ENCODE results near the gene LPIN1.
"Not testable (repeated sequence)": the region's sequence is repeated elsewhere in the genome, so short reads cannot be mapped to it uniquely, and the experiment has no call there.

The LPIN1 gene

DNA sequence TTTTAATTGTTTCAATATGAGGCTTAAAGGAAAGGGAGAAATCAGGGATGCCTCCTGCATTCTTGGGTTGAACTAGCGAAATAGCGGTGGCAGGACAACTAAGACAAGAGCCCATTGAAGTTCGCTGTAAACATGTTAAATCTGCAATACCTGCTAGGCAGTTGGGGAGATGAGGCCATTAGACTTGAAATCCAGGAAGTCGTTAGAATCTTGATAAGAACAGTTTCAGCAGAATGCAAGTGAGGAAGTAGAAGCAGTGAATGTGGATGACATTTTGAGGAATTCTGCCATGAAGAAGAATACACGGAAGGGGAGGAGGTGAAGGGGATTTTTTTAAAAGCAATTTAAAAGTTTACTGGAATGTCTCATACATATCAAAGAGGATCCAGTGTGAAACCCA, 109.7 kb downstream of the LPIN1 start:
- TF ChIP-seq, protein P1, sequence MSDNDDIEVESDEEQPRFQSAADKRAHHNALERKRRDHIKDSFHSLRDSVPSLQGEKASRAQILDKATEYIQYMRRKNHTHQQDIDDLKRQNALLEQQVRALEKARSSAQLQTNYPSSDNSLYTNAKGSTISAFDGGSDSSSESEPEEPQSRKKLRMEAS (IDR thresholded peaks at IDR 0.05; ENCODE audit: low read depth, low read length) = no peak
- peak; percentile 36 for DNase-seq (ENCODE audit: low read depth)
- no peak overlapping the region for H3K4me3 ChIP-seq (ENCODE audit: low read depth, low read length)

DNA sequence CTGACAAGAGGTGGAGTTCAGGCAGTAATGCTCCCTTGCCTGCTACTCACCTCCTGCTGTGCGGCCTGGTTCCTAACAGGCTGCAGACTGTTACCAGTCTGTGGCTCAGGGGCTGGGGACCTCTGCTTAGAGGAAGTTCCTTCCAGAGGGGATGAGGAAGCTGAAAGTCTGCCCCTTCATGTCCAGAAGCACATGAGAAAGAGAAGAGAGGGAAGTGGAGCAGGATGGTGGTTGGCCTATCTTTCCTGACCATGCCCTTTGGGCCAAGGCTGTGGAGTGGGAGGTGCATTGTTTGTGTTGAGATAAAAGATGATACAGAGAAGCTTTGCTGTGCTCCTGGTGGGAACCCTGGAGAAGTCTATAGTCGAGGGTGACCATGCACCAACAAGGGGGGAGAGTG, 112.5 kb downstream of the LPIN1 start:
- TF ChIP-seq MYC (IDR thresholded peaks at IDR 0.05; ENCODE audit: low read depth, low read length) = no peak
- TF ChIP-seq, protein P1 (IDR thresholded peaks at IDR 0.05; ENCODE audit: low read depth, low read length) = no peak
- TF ChIP-seq POLR2A (IDR thresholded peaks at IDR 0.05; ENCODE audit: extremely low read depth, insufficient read length) = no peak
- TF ChIP-seq, protein P2, sequence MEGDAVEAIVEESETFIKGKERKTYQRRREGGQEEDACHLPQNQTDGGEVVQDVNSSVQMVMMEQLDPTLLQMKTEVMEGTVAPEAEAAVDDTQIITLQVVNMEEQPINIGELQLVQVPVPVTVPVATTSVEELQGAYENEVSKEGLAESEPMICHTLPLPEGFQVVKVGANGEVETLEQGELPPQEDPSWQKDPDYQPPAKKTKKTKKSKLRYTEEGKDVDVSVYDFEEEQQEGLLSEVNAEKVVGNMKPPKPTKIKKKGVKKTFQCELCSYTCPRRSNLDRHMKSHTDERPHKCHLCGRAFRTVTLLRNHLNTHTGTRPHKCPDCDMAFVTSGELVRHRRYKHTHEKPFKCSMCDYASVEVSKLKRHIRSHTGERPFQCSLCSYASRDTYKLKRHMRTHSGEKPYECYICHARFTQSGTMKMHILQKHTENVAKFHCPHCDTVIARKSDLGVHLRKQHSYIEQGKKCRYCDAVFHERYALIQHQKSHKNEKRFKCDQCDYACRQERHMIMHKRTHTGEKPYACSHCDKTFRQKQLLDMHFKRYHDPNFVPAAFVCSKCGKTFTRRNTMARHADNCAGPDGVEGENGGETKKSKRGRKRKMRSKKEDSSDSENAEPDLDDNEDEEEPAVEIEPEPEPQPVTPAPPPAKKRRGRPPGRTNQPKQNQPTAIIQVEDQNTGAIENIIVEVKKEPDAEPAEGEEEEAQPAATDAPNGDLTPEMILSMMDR (IDR thresholded peaks at IDR 0.05; ENCODE audit: low read depth, low read length) = no peak
- peak; percentile 74 for DNase-seq (ENCODE audit: low read depth)
- H3K4me3 ChIP-seq (ENCODE audit: low read depth, low read length) = no peak overlapping the region

DNA sequence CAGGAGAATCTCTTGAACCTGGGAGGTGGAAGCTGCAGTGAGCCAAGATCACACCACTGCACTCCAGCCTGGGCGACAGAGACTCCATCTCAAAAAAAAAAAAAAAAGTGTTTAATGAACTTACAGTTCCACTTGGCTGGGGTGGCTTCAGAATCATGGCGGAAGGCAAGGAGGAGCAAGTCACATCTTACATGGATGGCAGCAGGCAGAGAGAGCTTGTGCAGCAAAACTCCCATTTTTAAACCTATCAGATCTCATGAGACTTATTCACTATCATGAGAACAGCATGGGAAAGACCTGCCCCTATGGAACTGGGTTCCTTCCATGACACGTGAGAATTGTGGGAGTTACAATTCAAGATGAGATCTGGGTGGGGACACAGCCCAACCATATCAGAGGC, 113.5 kb downstream of the LPIN1 start:
- not testable (repeated sequence) for DNase-seq (ENCODE audit: low read depth); H3K4me3 ChIP-seq (ENCODE audit: low read depth, low read length)

DNA sequence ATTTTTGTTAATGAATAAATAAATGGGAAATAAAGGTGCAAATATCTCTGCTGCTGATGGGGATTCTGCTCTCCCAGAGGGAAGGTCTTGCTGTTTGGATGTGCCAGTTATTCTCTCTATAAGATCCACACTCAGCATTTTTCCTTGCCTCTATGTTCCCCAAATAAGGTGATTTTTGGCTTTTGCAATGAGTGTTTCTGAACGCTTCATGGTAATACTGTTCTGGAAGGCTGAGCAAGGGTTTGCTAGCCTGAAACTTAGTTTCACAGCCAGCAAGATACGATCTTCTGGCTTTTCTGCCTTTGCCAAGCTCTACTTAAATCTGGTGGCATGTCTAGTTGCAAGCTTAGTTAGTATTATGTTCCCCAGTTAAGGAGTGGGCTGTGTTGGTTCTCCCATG, 114.6 kb downstream of the LPIN1 start:
- no peak for DNase-seq (ENCODE audit: low read depth)
- no peak for TF ChIP-seq POLR2A (IDR thresholded peaks at IDR 0.05; ENCODE audit: extremely low read depth, insufficient read length)
- TF ChIP-seq MYC (IDR thresholded peaks at IDR 0.05; ENCODE audit: low read depth, low read length) = no peak
- TF ChIP-seq, protein P2 (IDR thresholded peaks at IDR 0.05; ENCODE audit: low read depth, low read length) = no peak
- TF ChIP-seq, protein P1 (IDR thresholded peaks at IDR 0.05; ENCODE audit: low read depth, low read length) = no peak
- H3K4me3 ChIP-seq (ENCODE audit: low read depth, low read length) = no peak overlapping the region

DNA sequence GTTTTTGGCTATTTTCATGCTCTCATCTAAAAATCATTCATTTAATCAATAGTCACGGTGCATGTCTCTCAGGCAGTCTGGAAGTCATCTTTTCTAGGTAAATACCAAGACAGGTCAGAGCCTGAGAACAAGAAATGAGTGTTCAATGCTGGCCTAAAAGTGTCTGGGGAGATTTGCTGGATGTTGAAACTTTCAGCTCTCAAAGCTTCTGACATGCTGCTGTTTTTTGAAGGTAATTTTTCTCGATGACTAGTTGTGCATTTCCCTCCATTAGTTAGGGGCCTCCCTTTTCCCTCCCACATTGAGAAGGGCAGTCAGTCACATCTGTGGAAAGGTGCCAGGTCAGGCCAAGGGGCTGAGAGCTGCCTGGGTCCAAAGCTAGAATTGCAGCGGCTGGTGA, 115.6 kb downstream of the LPIN1 start:
- no peak for DNase-seq (ENCODE audit: low read depth)
- no peak for TF ChIP-seq POLR2A (IDR thresholded peaks at IDR 0.05; ENCODE audit: extremely low read depth, insufficient read length)
- TF ChIP-seq, protein P1 (IDR thresholded peaks at IDR 0.05; ENCODE audit: low read depth, low read length) = no peak
- TF ChIP-seq MYC (IDR thresholded peaks at IDR 0.05; ENCODE audit: low read depth, low read length) = no peak
- TF ChIP-seq, protein P2 (IDR thresholded peaks at IDR 0.05; ENCODE audit: low read depth, low read length) = no peak
- no peak overlapping the region for H3K4me3 ChIP-seq (ENCODE audit: low read depth, low read length)

DNA sequence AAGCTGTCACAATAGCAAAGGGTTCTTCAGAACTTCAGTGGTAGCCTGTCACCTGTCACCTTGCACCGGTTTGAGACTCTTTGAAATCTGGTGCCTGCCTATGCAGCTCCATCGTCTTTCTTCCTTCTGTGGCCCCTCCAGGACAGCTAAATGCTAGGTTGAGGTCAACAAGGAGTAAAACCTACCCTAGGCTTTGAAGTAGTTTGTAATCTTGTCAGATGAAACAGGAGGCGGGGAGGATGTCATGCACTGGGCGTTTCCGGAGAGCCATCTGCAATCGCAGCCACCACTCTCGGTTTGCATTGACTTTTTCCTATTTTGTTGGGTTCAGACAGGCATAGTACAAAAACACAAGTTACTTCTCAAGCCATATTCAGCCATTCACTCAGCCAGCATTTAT, 116.7 kb downstream of the LPIN1 start:
- DNase-seq (ENCODE audit: low read depth) = no peak
- H3K4me3 ChIP-seq (ENCODE audit: low read depth, low read length) = no peak overlapping the region
- TF ChIP-seq, protein P1 (IDR thresholded peaks at IDR 0.05; ENCODE audit: low read depth, low read length) = no peak
- TF ChIP-seq, protein P2 (IDR thresholded peaks at IDR 0.05; ENCODE audit: low read depth, low read length) = no peak
- TF ChIP-seq POLR2A (IDR thresholded peaks at IDR 0.05; ENCODE audit: extremely low read depth, insufficient read length) (no peak), MYC (IDR thresholded peaks at IDR 0.05; ENCODE audit: low read depth, low read length) (no peak)

Measured in NB4 (cell line).